B cell (primary cell): ENCODE measurements around the gene N4BP3. TPM values are rescaled to one million over a fixed set of nuclear protein-coding genes. Genes with fewer than 3 reads are reported as not detected.

Source experiments
- ATAC-seq: fragments of 200-7000 bp; cut with Tn5 transposase; one replicate; pipeline ENCODE4 v1.10.0; 2021; ENCODE audit warnings: low read depth, mild to moderate bottlenecking, moderate number of reproducible peaks, moderate library complexity
- CTCF ChIA-PET: fragments of 350-600 bp; sonication (Branson Sonifier 250); formaldehyde crosslinking; loops from one replicate; lab custom pipeline; 2021; ENCODE audit warnings: antibody characterized with exemption, inconsistent platforms; lab: Charles Lee
- POLR2A ChIA-PET: fragments of 350-600 bp; sonication (Branson Sonifier 250); formaldehyde crosslinking; loops from one replicate; lab custom pipeline; 2021; ENCODE audit warnings: antibody characterized with exemption; lab: Charles Lee
- DNase-seq: peaks from one replicate; pipeline ENCODE4 v3.0.0; 2013
- H2AFZ ChIP-seq: 2 replicates; pipeline ENCODE4 v1.6.1; 2012; ENCODE audit warnings: mild to moderate bottlenecking, low read depth, low read length; ENCODE audit not compliant: insufficient read depth, poor library complexity, severe bottlenecking
- H3K27ac ChIP-seq, 2 donors: 1 replicate in 1 of 2; 2 replicates in 1 of 2; pipeline ENCODE4 v1.5.1; 2012 to 2013; ENCODE audit warnings: low read length in 2 of 2, mild to moderate bottlenecking in 2 of 2, moderate library complexity in 1 of 2
- H3K27me3 ChIP-seq, 4 experiments: fragments of 200-600 bp in 1 of 4; sonication (generic) in 1 of 4; replicated peaks in 1 of 4; 1 replicate in 2 of 4; 2 replicates in 2 of 4; pipeline versions ENCODE4 v1.6.1 to v1.7.0; 2013 to 2016; ENCODE audit warnings: low read length in 3 of 4, mild to moderate bottlenecking in 2 of 4, mixed read lengths in 1 of 4, moderate library complexity in 1 of 4; ENCODE audit not compliant: insufficient read depth in 4 of 4, control insufficient read depth in 3 of 4; ENCODE audit errors: control extremely low read depth in 1 of 4
- H3K36me3 ChIP-seq, 2 experiments: replicated peaks in 1 of 2; 1 replicate in 1 of 2; 2 replicates in 1 of 2; pipeline versions ENCODE4 v1.6.1 to v1.7.1; 2013; ENCODE audit warnings: low read length in 1 of 2; ENCODE audit not compliant: insufficient read depth in 2 of 2, control insufficient read depth in 1 of 2; ENCODE audit errors: control extremely low read depth in 1 of 2, extremely low read depth in 1 of 2
- H3K4me1 ChIP-seq, 2 donors: fragments of 200-600 bp in 1 of 2; sonication (generic) in 1 of 2; 1 replicate in 1 of 2; 2 replicates in 1 of 2; pipeline versions ENCODE4 v1.5.1 to v1.6.1; 2013 to 2017; ENCODE audit warnings: low read length in 2 of 2; ENCODE audit not compliant: control insufficient read depth in 2 of 2, insufficient read depth in 2 of 2
- H3K4me2 ChIP-seq: replicated peaks from 2 replicates; pipeline ENCODE3; 2012; ENCODE audit warnings: mild to moderate bottlenecking, low read depth, low read length; ENCODE audit not compliant: poor library complexity, severe bottlenecking
- H3K4me3 ChIP-seq, 5 experiments: fragments of 200-600 bp in 1 of 5; sonication (generic) in 1 of 5; 1 replicate in 3 of 5; 2 replicates in 2 of 5; pipeline versions ENCODE4 v1.5.1 to v1.7.0; 2011 to 2016; ENCODE audit warnings: low read length in 4 of 5, mild to moderate bottlenecking in 4 of 5, low read depth in 2 of 5, control low read depth in 1 of 5, moderate library complexity in 1 of 5; ENCODE audit not compliant: insufficient read depth in 1 of 5; ENCODE audit errors: control extremely low read depth in 1 of 5, extremely low read depth in 1 of 5
- H3K79me2 ChIP-seq: fragments of 200-600 bp; sonication (generic); one replicate; pipeline ENCODE4 v1.6.0; 2016; ENCODE audit warnings: low read length; ENCODE audit not compliant: control insufficient read depth, insufficient read depth
- H3K9ac ChIP-seq: fragments of 200-600 bp; sonication (generic); 2 replicates; pipeline ENCODE4 v1.6.1; 2017; ENCODE audit warnings: mild to moderate bottlenecking, low read length, moderate library complexity
- H3K9me3 ChIP-seq, 3 donors: one replicate each; pipeline versions ENCODE4 v1.6.1 to v1.7.1; 2013; ENCODE audit warnings: low read length in 2 of 3; ENCODE audit not compliant: control insufficient read depth in 2 of 3, insufficient read depth in 1 of 3; ENCODE audit errors: control extremely low read depth in 1 of 3
- H4K20me1 ChIP-seq: 2 replicates; pipeline ENCODE4 v1.6.0; 2012; ENCODE audit warnings: mild to moderate bottlenecking, low read length; ENCODE audit not compliant: insufficient read depth, control insufficient read depth, poor library complexity, severe bottlenecking
- H3K27ac Mint-ChIP-seq: one replicate; pipeline ENCODE4 v1.8.0; 2021; ENCODE audit warnings: mixed read lengths
- H3K27me3 Mint-ChIP-seq: one replicate; pipeline ENCODE4 v1.8.0; 2021; ENCODE audit warnings: mixed read lengths
- H3K4me1 Mint-ChIP-seq: one replicate; pipeline ENCODE4 v1.8.0; 2021; ENCODE audit warnings: mixed read lengths
- H3K4me3 Mint-ChIP-seq: one replicate; pipeline ENCODE4 v1.8.0; 2021; ENCODE audit warnings: mixed read lengths
- H3K9me3 Mint-ChIP-seq: one replicate; pipeline ENCODE4 v1.8.0; 2022; ENCODE audit warnings: mixed read lengths; ENCODE audit not compliant: insufficient read depth
- CTCF ChIP-seq: fragments of 200-600 bp; IDR thresholded peaks from one replicate; pipeline ENCODE4 v1.8.0; 2022; ENCODE audit warnings: antibody characterized with exemption, mild to moderate bottlenecking
- EZH2 ChIP-seq: IDR thresholded peaks from 2 replicates; pipeline ENCODE4 v1.6.1; 2012; ENCODE audit warnings: borderline replicate concordance, low read depth, mild to moderate bottlenecking, moderate library complexity, low read length; ENCODE audit not compliant: insufficient read depth, poor library complexity, severe bottlenecking
- WGBS: methylation state at CpG from one replicate; pipeline ENCODE4 v1.1.5; 2013; ENCODE audit warnings: missing lambda C conversion rate; ENCODE audit not compliant: insufficient coverage; 5-methylcytosine and 5-hydroxymethylcytosine counted together
- intact Hi-C: fragments of 100-400 bp; cut with micrococcal nuclease; formaldehyde crosslinking; loops from one replicate; pipeline ENCODE4 v1.10.0; 2022
- polyA plus RNA-seq: library from polyadenylated mRNA; depleted of rRNA; stranded (reverse); fragments of >200 nt; gene quantifications from 2 replicates; pipeline ENCODE4 v1.2.3, GENCODE V29; 2012
- total RNA-seq, 2 donors: library from RNA; stranded (reverse); fragments of 120-200 nt in 1 of 2; gene quantifications; 1 replicate in 1 of 2; 2 replicates in 1 of 2; pipeline versions ENCODE4 v1.2.3 to v1.2.4, GENCODE V29; 2013 to 2022

N4BP3 gene
- total and polyA plus RNA-seq, 2 donors (not counting 1 experiment from before 2014, with no cell fraction given) = 13.3 to 48.7 TPM

- H3K4me1 Mint-ChIP-seq = peaks cover 22% of the 10 kb centered on the region
- peak; percentile 87 for ATAC-seq
Measured at GRCh38 chr5:178130576-178131445, 17.5 kb downstream of the N4BP3 start, which contains the start of gene RMND5B. Gene RMND5B (plus strand): TSS chr5:178131014. CDS start chr5:178138120, 7,106 bp downstream.

More at GRCh38 chr5:178130576-178131445, 17.5 kb downstream of the N4BP3 start, which contains the start of gene RMND5B:
- peaks cover 24% of the 10 kb centered on the region for H3K79me2 ChIP-seq
- under 1% methylated on average over 98 of the region's 102 CpGs for WGBS
- ChIA-PET CTCF (interaction anchor here (0.7 to 3.0 kb wide), 8 partner anchors 10 to 55 kb away, joined by 3 to 14 read pairs (median 4); partner anchors contain the start of gene NHP2), POLR2A (interaction anchor here (0.7 to 1.5 kb wide), 4 partner anchors 10 to 23 kb away, joined by 3 to 8 read pairs (median 4); partner anchors contain the start of gene NHP2)
- H3K27me3 ChIP-seq = no peaks in the 10 kb centered on the region
- intact Hi-C loops = loop anchor here (1.0 to 2.0 kb wide), 4 partner anchors 10 to 23 kb away; no protein-coding TSS in a partner anchor
- Mint-ChIP-seq H3K4me3 (peak within 1 kb of the TSS; percentile 89), H3K27me3 (no peaks in the 10 kb centered on the region), H3K27ac (peak within 1 kb of the TSS; percentile 88), H3K9me3 (no peaks in the 10 kb centered on the region)
- peak within 1 kb of the TSS; percentile 17 to 81 (median 78) for H3K4me3 ChIP-seq
- H3K4me1 ChIP-seq = peaks cover 6 to 16% of the 10 kb centered on the region in 2 donors
- no peak for TF ChIP-seq EZH2
- TF ChIP-seq CTCF = no peak
- H3K9ac ChIP-seq = peak within 1 kb of the TSS; percentile 81
- peaks cover 0 to 11% of the 10 kb centered on the region in 2 experiments for H3K36me3 ChIP-seq
- H3K27ac ChIP-seq = peak within 1 kb of the TSS; percentile 60 to 83
- peak within 1 kb of the TSS; percentile 96 for H3K4me2 ChIP-seq
- H2AFZ ChIP-seq = peak within 1 kb of the TSS; percentile 95
- H4K20me1 ChIP-seq = peaks cover 5% of the 10 kb centered on the region
- peak; percentile 92 for DNase-seq
- no peaks in the 10 kb centered on the region for H3K9me3 ChIP-seq
